GM12878 (cell line): ENCODE results near the gene ENO2. TPM values are rescaled to one million over a fixed set of nuclear protein-coding genes. Genes with fewer than 3 reads are reported as not detected.

ENCODE experiments used
- BCL11A ChIP-seq: IDR thresholded peaks from 2 replicates; pipeline ENCODE4 v1.6.1; 2011; ENCODE audit warnings: low read depth, low read length
- CUX1 ChIP-seq: IDR thresholded peaks from 2 replicates; pipeline ENCODE4 v1.6.1; 2012; ENCODE audit warnings: improper control_type of control experiment, low read depth, low read length; ENCODE audit not compliant: insufficient replicate concordance
- HCFC1 ChIP-seq: fragments of 150-350 bp; IDR thresholded peaks from 2 replicates; pipeline ENCODE4 v1.6.1; 2014; ENCODE audit warnings: low read length
- IRF3 ChIP-seq: fragments of 450-650 bp; IDR thresholded peaks from 2 replicates; pipeline ENCODE4 v1.6.1; 2014; ENCODE audit warnings: mild to moderate bottlenecking
- PAX8 ChIP-seq: fragments of 450-650 bp; IDR thresholded peaks from 2 replicates; pipeline ENCODE4 v1.6.1; 2017; ENCODE audit warnings: mild to moderate bottlenecking, moderate library complexity
- POU2F2 ChIP-seq: IDR thresholded peaks from 3 replicates; pipeline ENCODE4 v1.6.1; 2011; ENCODE audit warnings: low read depth, mild to moderate bottlenecking, low read length, borderline replicate concordance
- RB1 ChIP-seq: fragments of 450-650 bp; formaldehyde crosslinking; IDR thresholded peaks from 2 replicates; pipeline ENCODE4 v1.6.1; 2017; ENCODE audit warnings: mild to moderate bottlenecking, borderline replicate concordance
- SMAD5 ChIP-seq: IDR thresholded peaks from 2 replicates; pipeline ENCODE4 v1.6.1; 2016; ENCODE audit warnings: antibody characterized with exemption, low read depth
- WRNIP1 ChIP-seq: IDR thresholded peaks from 2 replicates; pipeline ENCODE4 v1.6.1; 2011; ENCODE audit warnings: low read depth, low read length, improper control_type of control experiment, borderline replicate concordance
- ZNF217 ChIP-seq: fragments of 450-650 bp; IDR thresholded peaks from 2 replicates; pipeline ENCODE4 v1.6.1; 2017; ENCODE audit warnings: antibody characterized with exemption, mild to moderate bottlenecking
- ZNF687 ChIP-seq: fragments of 450-650 bp; IDR thresholded peaks from 2 replicates; pipeline ENCODE4 v1.6.1; 2017; ENCODE audit warnings: mild to moderate bottlenecking, moderate library complexity
- polyA plus RNA-seq, 11 experiments: library from polyadenylated mRNA; depleted of rRNA in 4 of 11; unstranded in 6 of 11; stranded (reverse) in 5 of 11; fragments of >200 nt; fragmentation: Nextera tagmentation in 4 of 11; fragmentation: Illumina TruSeq in 1 of 11; extraction: Ambion mirVana in 4 of 11; extraction: Trizol in 1 of 11; gene quantifications; 1 replicate in 1 of 11; 2 replicates in 10 of 11; pipeline versions ENCODE4 v1.2.1 to v1.2.3, GENCODE V29; 2011 to 2016; ENCODE audit warnings: inconsistent platforms in 2 of 11, missing spikeins in 2 of 11, low read depth in 1 of 11
- total RNA-seq, 4 experiments: library from RNA; depleted of rRNA in 3 of 4; stranded (reverse); fragments of >200 nt in 3 of 4; fragmentation: Illumina TruSeq in 1 of 4; extraction: Trizol in 1 of 4; gene quantifications; 2 replicates each; pipeline versions ENCODE4 v1.2.1 to v1.2.3, GENCODE V29; 2013 to 2021

ENO2 gene
- total and polyA plus RNA-seq, 10 of the 15 experiments (the other 5 are each of a cell fraction or from before 2014, with no cell fraction given): 24.8 to 196 (median 43.1) TPM

GRCh38 chr12:6909421-6910145, 4.8 kb upstream of the ENO2 start (continued):
- no peak for TF ChIP-seq CUX1
- no peak for TF ChIP-seq PAX8
- TF ChIP-seq POU2F2: no peak
- TF ChIP-seq ZNF687: no peak
- no peak for TF ChIP-seq HCFC1
- TF ChIP-seq SMAD5: no peak
- no peak for TF ChIP-seq RB1
- no peak for TF ChIP-seq IRF3
- no peak for TF ChIP-seq ZNF217
- no peak for TF ChIP-seq BCL11A
- no peak for TF ChIP-seq WRNIP1
